H1 (cell line): ENCODE measurements around the gene GOLPH3L. TPM values are rescaled to one million over a fixed set of nuclear protein-coding genes. Genes with fewer than 3 reads are reported as not detected.

ENCODE experiments used
- CTCF ChIA-PET: fragments of 300-600 bp; sonication (Branson Sonifier 250); formaldehyde crosslinking; loops from one replicate; lab custom pipeline; 2021; ENCODE audit not compliant: partially characterized antibody; lab: Charles Lee
- POLR2A ChIA-PET: fragments of 300-600 bp; sonication (Branson Sonifier 250); formaldehyde crosslinking; loops from one replicate; lab custom pipeline; 2021; ENCODE audit warnings: inconsistent platforms; ENCODE audit not compliant: partially characterized antibody; lab: Charles Lee
- DNase-seq, 2 experiments: peaks; one replicate each; pipeline versions ENCODE4 v3.0.0 to v3.0.0-alpha.2; 2010 to 2022; ENCODE audit warnings: low spot score in 2 of 2, low read depth in 1 of 2, mixed read lengths in 1 of 2
- FAIRE-seq: peaks from 2 replicates; lab custom pipeline; 2011; peaks lifted over from hg19 to GRCh38; lab: Jason Lieb, UNC
- H2AFZ ChIP-seq: 2 replicates; pipeline ENCODE4 v1.8.1; 2012; ENCODE audit warnings: low read length, inconsistent platforms
- H2AK5ac ChIP-seq: 2 replicates; pipeline ENCODE4 v1.6.1; 2013; ENCODE audit warnings: low read depth, low read length
- H2BK120ac ChIP-seq: replicated peaks from 2 replicates; pipeline ENCODE3; 2013; ENCODE audit warnings: low read depth, low read length, inconsistent platforms
- H2BK12ac ChIP-seq: 2 replicates; pipeline ENCODE4 v1.6.1; 2013; ENCODE audit warnings: low read depth, low read length
- H2BK15ac ChIP-seq: 2 replicates; pipeline ENCODE4 v1.6.1; 2013; ENCODE audit warnings: low read length
- H2BK20ac ChIP-seq: 2 replicates; pipeline ENCODE4 v1.6.1; 2013; ENCODE audit warnings: low read length
- H2BK5ac ChIP-seq: 2 replicates; pipeline ENCODE4 v1.6.1; 2013; ENCODE audit warnings: low read depth, low read length
- H3K14ac ChIP-seq: 2 replicates; pipeline ENCODE4 v1.6.1; 2013; ENCODE audit warnings: inconsistent platforms; ENCODE audit not compliant: insufficient read length
- H3K18ac ChIP-seq: 2 replicates; pipeline ENCODE4 v1.6.1; 2013; ENCODE audit warnings: low read length; ENCODE audit errors: extremely low read depth
- H3K23ac ChIP-seq: 2 replicates; pipeline ENCODE4 v1.6.1; 2013; ENCODE audit warnings: inconsistent platforms; ENCODE audit not compliant: insufficient read length
- H3K23me2 ChIP-seq: 2 replicates; pipeline ENCODE4 v1.6.1; 2013; ENCODE audit warnings: low read depth, low read length
- H3K27ac ChIP-seq: 2 replicates; pipeline ENCODE4 v1.6.1; 2011; ENCODE audit warnings: low read depth, low read length, inconsistent platforms
- H3K27me3 ChIP-seq, 4 experiments: replicated peaks in 1 of 4; 1 replicate in 1 of 4; 2 replicates in 3 of 4; pipeline versions ENCODE4 v1.6.1 to v1.8.1; 2011 to 2013; ENCODE audit warnings: low read length in 3 of 4, mild to moderate bottlenecking in 3 of 4, inconsistent platforms in 2 of 4, mixed read lengths in 2 of 4, moderate library complexity in 1 of 4; ENCODE audit not compliant: control insufficient read depth in 3 of 4, insufficient read depth in 3 of 4; ENCODE audit errors: extremely low read depth in 1 of 4
- H3K36me3 ChIP-seq, 4 experiments: 2 replicates each; pipeline versions ENCODE4 v1.6.1 to v1.8.1; 2011 to 2013; ENCODE audit warnings: mild to moderate bottlenecking in 4 of 4, low read length in 3 of 4, moderate library complexity in 2 of 4, control low read depth in 1 of 4, inconsistent platforms in 1 of 4; ENCODE audit not compliant: insufficient read depth in 4 of 4, control insufficient read depth in 2 of 4
- H3K4ac ChIP-seq: replicated peaks from 2 replicates; pipeline ENCODE3; 2013; ENCODE audit warnings: low read length, low read depth, mixed read lengths, inconsistent platforms; ENCODE audit not compliant: insufficient read length
- H3K4me1 ChIP-seq, 4 experiments: replicated peaks in 1 of 4; 1 replicate in 1 of 4; 2 replicates in 3 of 4; pipeline versions ENCODE4 v1.6.1 to v1.8.1; 2011 to 2013; ENCODE audit warnings: low read length in 3 of 4, inconsistent platforms in 2 of 4, mixed read lengths in 1 of 4; ENCODE audit not compliant: insufficient read depth in 4 of 4, control insufficient read depth in 3 of 4
- H3K4me2 ChIP-seq, 2 experiments: 2 replicates each; pipeline versions ENCODE4 v1.6.1 to v1.8.1; 2011 to 2013; ENCODE audit warnings: low read depth in 2 of 2, low read length in 2 of 2, control low read depth in 1 of 2, inconsistent platforms in 1 of 2, mild to moderate bottlenecking in 1 of 2; ENCODE audit not compliant: insufficient read depth in 1 of 2
- H3K4me3 ChIP-seq, 4 experiments: fragments of 200-600, 300-600 bp in 1 of 4; sonication (generic), shearing (Covaris generic), sonication (Bioruptor Twin) in 1 of 4; 2 replicates each; pipeline versions ENCODE4 v1.5.1 to v1.8.1; 2011 to 2016; ENCODE audit warnings: low read length in 4 of 4, low read depth in 3 of 4, control low read depth in 2 of 4, inconsistent platforms in 2 of 4, mild to moderate bottlenecking in 2 of 4, mixed read lengths in 1 of 4, moderate library complexity in 1 of 4; ENCODE audit not compliant: insufficient read depth in 2 of 4; ENCODE audit errors: extremely low read depth in 1 of 4
- H3K56ac ChIP-seq: replicated peaks from 2 replicates; pipeline ENCODE3; 2013; ENCODE audit warnings: low read depth, mild to moderate bottlenecking, mixed read lengths, low read length, inconsistent platforms; ENCODE audit not compliant: insufficient read length
- H3K79me1 ChIP-seq: 2 replicates; pipeline ENCODE4 v1.6.1; 2013; ENCODE audit warnings: low read depth, low read length, control low read depth
- H3K79me2 ChIP-seq, 2 experiments: 2 replicates each; pipeline versions ENCODE4 v1.6.1 to v1.8.1; 2012 to 2013; ENCODE audit warnings: low read length in 2 of 2, mild to moderate bottlenecking in 2 of 2, inconsistent platforms in 1 of 2; ENCODE audit not compliant: insufficient read depth in 2 of 2, control insufficient read depth in 1 of 2
- H3K9ac ChIP-seq, 4 experiments: replicated peaks in 1 of 4; 1 replicate in 1 of 4; 2 replicates in 3 of 4; pipeline versions ENCODE4 v1.6.1 to v1.8.1; 2011 to 2013; ENCODE audit warnings: low read depth in 3 of 4, low read length in 3 of 4, control low read depth in 2 of 4, mild to moderate bottlenecking in 2 of 4, moderate library complexity in 2 of 4, inconsistent platforms in 1 of 4; ENCODE audit errors: extremely low read depth in 1 of 4
- H3K9me3 ChIP-seq, 2 experiments: 2 replicates each; pipeline versions ENCODE4 v1.6.1 to v1.8.1; 2012 to 2013; ENCODE audit warnings: mild to moderate bottlenecking in 2 of 2, moderate library complexity in 2 of 2, control low read depth in 1 of 2, inconsistent platforms in 1 of 2, low read depth in 1 of 2, low read length in 1 of 2, mixed read lengths in 1 of 2; ENCODE audit not compliant: insufficient read depth in 2 of 2
- H4K20me1 ChIP-seq, 2 experiments: replicated peaks in 1 of 2; 2 replicates each; pipeline versions ENCODE3 to v1.8.1; 2011 to 2013; ENCODE audit warnings: inconsistent platforms in 2 of 2, low read length in 2 of 2, mild to moderate bottlenecking in 1 of 2; ENCODE audit not compliant: insufficient read depth in 2 of 2, control insufficient read depth in 1 of 2
- H4K5ac ChIP-seq: 2 replicates; pipeline ENCODE4 v1.6.1; 2013; ENCODE audit warnings: low read length, low read depth, mixed read lengths, inconsistent platforms; ENCODE audit not compliant: insufficient read length
- H4K8ac ChIP-seq: 2 replicates; pipeline ENCODE4 v1.8.0; 2013; ENCODE audit warnings: mild to moderate bottlenecking, moderate library complexity, low read length, inconsistent platforms; ENCODE audit not compliant: insufficient read depth; ENCODE audit errors: extremely low read depth
- H4K91ac ChIP-seq: replicated peaks from 2 replicates; pipeline ENCODE3; 2013; ENCODE audit warnings: low read length, mixed read lengths, inconsistent platforms; ENCODE audit not compliant: insufficient read length
- ASH2L ChIP-seq: fragments of 200-600, 300-600 bp; sonication (generic); IDR thresholded peaks from one replicate; pipeline ENCODE4 v1.7.1; 2017; ENCODE audit warnings: low read length
- EZH2 ChIP-seq: fragments of 200-600 bp; sonication (generic); IDR thresholded peaks from 2 replicates; pipeline ENCODE4 v1.7.1; 2012; ENCODE audit warnings: low read depth, mild to moderate bottlenecking, moderate library complexity, low read length, inconsistent platforms; ENCODE audit not compliant: severe bottlenecking
- POLR2A ChIP-seq, 2 experiments: IDR thresholded peaks; 1 replicate in 1 of 2; 2 replicates in 1 of 2; pipeline ENCODE4 v1.6.1; 2011; ENCODE audit warnings: low read depth in 2 of 2, low read length in 2 of 2, mild to moderate bottlenecking in 2 of 2; ENCODE audit errors: control extremely low read depth in 1 of 2
- RAD21 ChIP-seq, 2 experiments: IDR thresholded peaks in 1 of 2; conservative IDR thresholded peaks in 1 of 2; 2 replicates each; pipeline ENCODE4 v1.6.1; 2011; ENCODE audit warnings: low read depth in 2 of 2, low read length in 2 of 2, improper control_type of control experiment in 1 of 2, inconsistent platforms in 1 of 2, mild to moderate bottlenecking in 1 of 2, moderate library complexity in 1 of 2
- WGBS, 2 experiments: shearing (Covaris generic) in 1 of 2; methylation state at CpG; one replicate each; pipeline versions ENCODE4 v1.1.6 to v1.1.7; 2013 to 2015; ENCODE audit warnings: low lambda C conversion rate in 2 of 2, mixed read lengths in 2 of 2, inconsistent platforms in 1 of 2, low coverage in 1 of 2, missing lambda C conversion rate in 1 of 2; ENCODE audit not compliant: insufficient replicate concordance in 2 of 2, insufficient coverage in 1 of 2, insufficient read length in 1 of 2; ENCODE audit errors: extremely low coverage in 1 of 2, missing lambda C conversion rate in 1 of 2; 5-methylcytosine and 5-hydroxymethylcytosine counted together
- polyA plus RNA-seq, 7 experiments: library from polyadenylated mRNA; depleted of rRNA in 3 of 7; stranded (reverse) in 5 of 7; unstranded in 2 of 7; fragments of >200 nt in 5 of 7; fragments of 200-250 nt in 2 of 7; gene quantifications; 1 replicate in 5 of 7; 2 replicates in 1 of 7; 4 replicates in 1 of 7; pipeline versions ENCODE4 v1.2.1 to v1.2.3, GENCODE V29; 2011 to 2013; ENCODE audit warnings: missing spikeins in 2 of 7, mixed read lengths in 2 of 7
- total RNA-seq: library from RNA; stranded (reverse); fragmentation: NEBNext Ultra II Directional; extraction: Animal tissue kit (Norgen Biotek cat#: 25700); gene quantifications from 2 replicates; pipeline ENCODE4 v1.2.1, GENCODE V29; 2021
- TF ChIP-seq, protein P1 (sequence below), 3 experiments: IDR thresholded peaks; 1 replicate in 2 of 3; 2 replicates in 1 of 3; pipeline versions ENCODE4 v1.5.1 to v1.6.1; 2011; ENCODE audit warnings: low read length in 3 of 3, mild to moderate bottlenecking in 3 of 3, inconsistent platforms in 2 of 3, low read depth in 1 of 3, moderate library complexity in 1 of 3; ENCODE audit not compliant: insufficient read depth in 1 of 3; ENCODE audit errors: control extremely low read depth in 1 of 3

GOLPH3L gene
- total and polyA plus RNA-seq, 2 of the 8 experiments (the other 6 are each of a cell fraction or from before 2014, with no cell fraction given): 13.3 to 40.8 TPM

DNA sequence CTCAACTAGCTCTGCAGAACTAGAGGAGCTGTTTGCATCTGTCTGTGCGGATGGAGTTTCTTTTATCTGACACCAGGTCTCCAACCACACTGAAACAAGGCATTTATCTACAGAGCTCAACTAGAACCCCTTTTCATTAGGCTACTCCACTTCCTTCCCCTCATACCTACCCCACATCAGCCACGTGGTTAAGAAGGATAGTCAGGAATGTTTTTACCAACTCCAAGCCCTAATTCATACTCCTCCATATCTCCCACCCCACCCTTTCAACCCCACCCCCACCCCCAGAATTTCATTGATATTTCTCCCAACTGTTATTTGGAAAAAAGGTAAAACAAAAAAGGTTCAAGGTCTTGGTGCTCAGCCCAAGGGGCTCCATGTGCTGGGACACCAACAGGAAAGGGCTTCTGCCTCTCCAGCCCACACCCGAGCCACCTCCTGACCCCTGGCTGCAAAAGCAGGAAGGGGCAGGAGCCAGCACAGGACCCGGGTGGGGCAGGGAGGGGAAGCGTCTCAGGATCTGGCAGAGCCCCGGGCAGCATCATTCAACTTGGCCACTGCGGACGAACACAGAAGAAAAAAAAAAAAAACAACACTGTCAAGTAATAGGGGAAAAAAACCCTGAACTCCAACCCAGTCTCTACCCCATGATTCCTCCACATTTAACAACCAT, 74.5 kb downstream of the GOLPH3L start:
- H3K4me3 ChIP-seq: no peak overlapping the region
- H4K91ac ChIP-seq: no peak overlapping the region
- peaks cover 0 to 18% of the 10 kb centered on the region in 2 experiments; a peak in 2 of 4 replicates for H3K79me2 ChIP-seq
- H2AK5ac ChIP-seq: no peak overlapping the region
- no peak overlapping the region for H3K14ac ChIP-seq
- no peaks in the 10 kb centered on the region for H3K27me3 ChIP-seq
- no peak for FAIRE-seq
- H3K79me1 ChIP-seq: no peaks in the 10 kb centered on the region; the same call in 1 of the 2 replicates
- no peak overlapping the region for H3K56ac ChIP-seq
- POLR2A ChIA-PET: interaction anchor here (0.9 to 43.5 kb wide), 4 partner anchors 9 to 53 kb away, joined by 3 to 1380 read pairs (median 66); partner anchors contain the start of genes ADAMTSL4 and MCL1
- no peaks in the 10 kb centered on the region for H3K23me2 ChIP-seq
- no peak overlapping the region for H3K23ac ChIP-seq
- H3K9ac ChIP-seq: no peak overlapping the region
- TF ChIP-seq EZH2: no peak
- TF ChIP-seq ASH2L: no peak
- TF ChIP-seq, protein P1, sequence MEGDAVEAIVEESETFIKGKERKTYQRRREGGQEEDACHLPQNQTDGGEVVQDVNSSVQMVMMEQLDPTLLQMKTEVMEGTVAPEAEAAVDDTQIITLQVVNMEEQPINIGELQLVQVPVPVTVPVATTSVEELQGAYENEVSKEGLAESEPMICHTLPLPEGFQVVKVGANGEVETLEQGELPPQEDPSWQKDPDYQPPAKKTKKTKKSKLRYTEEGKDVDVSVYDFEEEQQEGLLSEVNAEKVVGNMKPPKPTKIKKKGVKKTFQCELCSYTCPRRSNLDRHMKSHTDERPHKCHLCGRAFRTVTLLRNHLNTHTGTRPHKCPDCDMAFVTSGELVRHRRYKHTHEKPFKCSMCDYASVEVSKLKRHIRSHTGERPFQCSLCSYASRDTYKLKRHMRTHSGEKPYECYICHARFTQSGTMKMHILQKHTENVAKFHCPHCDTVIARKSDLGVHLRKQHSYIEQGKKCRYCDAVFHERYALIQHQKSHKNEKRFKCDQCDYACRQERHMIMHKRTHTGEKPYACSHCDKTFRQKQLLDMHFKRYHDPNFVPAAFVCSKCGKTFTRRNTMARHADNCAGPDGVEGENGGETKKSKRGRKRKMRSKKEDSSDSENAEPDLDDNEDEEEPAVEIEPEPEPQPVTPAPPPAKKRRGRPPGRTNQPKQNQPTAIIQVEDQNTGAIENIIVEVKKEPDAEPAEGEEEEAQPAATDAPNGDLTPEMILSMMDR (IDR thresholded peaks at IDR 0.05; ENCODE audit: control extremely low read depth in 1 of 3, insufficient read depth in 1 of 3, low read depth in 1 of 3, low read length in 3 of 3): peak; percentile 53 to 62 (median 57)
- TF ChIP-seq POLR2A (IDR thresholded peaks at IDR 0.05; ENCODE audit: control extremely low read depth in 1 of 2, low read depth in 2 of 2, low read length in 2 of 2): no peak
- peak; percentile 41 to 57; a peak in 3 of 4 replicates for TF ChIP-seq RAD21 (IDR thresholded peaks at IDR 0.05 in 1 of 2, conservative IDR thresholded peaks at IDR 0.05 in 1 of 2; ENCODE audit: low read depth in 2 of 2, low read length in 2 of 2)
- no peak overlapping the region for H4K5ac ChIP-seq
- no peak overlapping the region for H2BK12ac ChIP-seq
- H3K4me1 ChIP-seq: peaks cover 0 to 7% (median 2%) of the 10 kb centered on the region in 4 experiments; a peak in 1 of 7 replicates
- peaks cover 35 to 78% (median 64%) of the 10 kb centered on the region in 4 experiments for H3K36me3 ChIP-seq
- H2BK120ac ChIP-seq: no peak overlapping the region
- WGBS, 2 experiments: 65% methylated on average over 5 of the region's 8 CpGs; no CpG with 5 or more reads in 1 of the 2 experiments
- H2BK5ac ChIP-seq: 0 out of 2 replicates have a peak overlapping the region, but pooled peaks have one; percentile 29
- peak overlapping the region; percentile 66 for H3K4ac ChIP-seq
- no peaks in the 10 kb centered on the region for H4K20me1 ChIP-seq
- no peak overlapping the region for H3K27ac ChIP-seq
- no peak overlapping the region for H2BK15ac ChIP-seq
- H2AFZ ChIP-seq: no peak overlapping the region
- CTCF ChIA-PET: interaction anchor here (0.6 to 17.6 kb wide), 11 partner anchors 15 to 509 kb away, joined by 3 to 210 read pairs (median 3); partner anchors contain the start of gene GOLPH3L
- no peak overlapping the region; the same call in 1 of the 2 replicates for H4K8ac ChIP-seq
- H3K18ac ChIP-seq: no peak overlapping the region
- no peaks in the 10 kb centered on the region for H3K9me3 ChIP-seq
- H3K4me2 ChIP-seq: no peak overlapping the region
- no peak for DNase-seq
- no peak overlapping the region for H2BK20ac ChIP-seq
